Neuronal stem cell (in vitro differentiated cells): ENCODE measurements around the gene ETS1.

ENCODE experiments used
- DNase-seq: peaks from one replicate; pipeline ENCODE4 v3.0.0-alpha.2; 2013; ENCODE audit warnings: low spot score
- H2AFZ ChIP-seq: one replicate; pipeline ENCODE4 v1.6.1; 2013; ENCODE audit warnings: mild to moderate bottlenecking, low read length, inconsistent platforms
- H2AK5ac ChIP-seq: 2 replicates; pipeline ENCODE4 v1.6.1; 2013; ENCODE audit warnings: low read depth, mild to moderate bottlenecking, inconsistent platforms, low read length, moderate library complexity, mixed read lengths
- H2BK120ac ChIP-seq: 2 replicates; pipeline ENCODE4 v1.6.1; 2013; ENCODE audit warnings: low read depth, mild to moderate bottlenecking, inconsistent platforms, low read length, moderate library complexity, mixed read lengths
- H2BK12ac ChIP-seq: one replicate; pipeline ENCODE4 v1.6.1; 2013; ENCODE audit warnings: low read length, inconsistent platforms
- H2BK15ac ChIP-seq: 2 replicates; pipeline ENCODE4 v1.6.1; 2013; ENCODE audit warnings: mild to moderate bottlenecking, low read length, inconsistent platforms, mixed read lengths
- H2BK5ac ChIP-seq: one replicate; pipeline ENCODE4 v1.6.1; 2013; ENCODE audit warnings: inconsistent platforms, mild to moderate bottlenecking, low read length, moderate library complexity
- H3K14ac ChIP-seq: one replicate; pipeline ENCODE4 v1.6.1; 2013; ENCODE audit warnings: low read length, inconsistent platforms
- H3K18ac ChIP-seq: 2 replicates; pipeline ENCODE4 v1.6.1; 2013; ENCODE audit warnings: low read length, inconsistent platforms
- H3K23ac ChIP-seq: 2 replicates; pipeline ENCODE4 v1.6.1; 2013; ENCODE audit warnings: low read depth, mild to moderate bottlenecking, mixed read lengths, low read length, inconsistent platforms; ENCODE audit not compliant: poor library complexity
- H3K27ac ChIP-seq: replicated peaks from 3 replicates; pipeline ENCODE4 v1.5.1; 2013; ENCODE audit warnings: low read length, inconsistent platforms
- H3K27me3 ChIP-seq, 3 experiments: 2 replicates each; pipeline ENCODE4 v1.6.1; 2013; ENCODE audit warnings: low read length in 3 of 3, mild to moderate bottlenecking in 2 of 3, inconsistent platforms in 1 of 3, low read depth in 1 of 3, mixed read lengths in 1 of 3, moderate library complexity in 1 of 3; ENCODE audit not compliant: control insufficient read depth in 3 of 3, insufficient read depth in 3 of 3
- H3K36me3 ChIP-seq, 2 donors: replicated peaks in 1 of 2; 2 replicates each; pipeline ENCODE4 v1.6.1; 2013; ENCODE audit warnings: low read length in 2 of 2; ENCODE audit not compliant: control insufficient read depth in 2 of 2, insufficient read depth in 2 of 2
- H3K4ac ChIP-seq: 2 replicates; pipeline ENCODE4 v1.6.1; 2013; ENCODE audit warnings: inconsistent platforms, mild to moderate bottlenecking, low read length, moderate library complexity
- H3K4me1 ChIP-seq, 2 donors: 1 replicate in 1 of 2; 2 replicates in 1 of 2; pipeline ENCODE4 v1.6.1; 2013; ENCODE audit warnings: low read length in 2 of 2, low read depth in 1 of 2; ENCODE audit not compliant: control insufficient read depth in 2 of 2, insufficient read depth in 1 of 2
- H3K4me2 ChIP-seq: one replicate; pipeline ENCODE4 v1.6.1; 2013; ENCODE audit warnings: mild to moderate bottlenecking, low read length, inconsistent platforms; ENCODE audit not compliant: insufficient read depth, poor library complexity, severe bottlenecking
- H3K4me3 ChIP-seq, 2 donors: 2 replicates each; pipeline ENCODE4 v1.5.1; 2013; ENCODE audit warnings: low read length in 2 of 2, mild to moderate bottlenecking in 2 of 2, inconsistent platforms in 1 of 2, moderate library complexity in 1 of 2
- H3K79me1 ChIP-seq: one replicate; pipeline ENCODE4 v1.6.1; 2013; ENCODE audit warnings: low read depth, mild to moderate bottlenecking, inconsistent platforms, low read length, moderate library complexity
- H3K9ac ChIP-seq: one replicate; pipeline ENCODE4 v1.6.1; 2013; ENCODE audit warnings: mild to moderate bottlenecking, low read depth, low read length, inconsistent platforms; ENCODE audit not compliant: poor library complexity
- H3K9me3 ChIP-seq, 2 donors: replicated peaks in 1 of 2; 2 replicates each; pipeline versions ENCODE3 to v1.6.1; 2013; ENCODE audit warnings: low read length in 2 of 2, mild to moderate bottlenecking in 2 of 2, inconsistent platforms in 1 of 2, low read depth in 1 of 2, mixed read lengths in 1 of 2, moderate library complexity in 1 of 2; ENCODE audit not compliant: control insufficient read depth in 2 of 2, insufficient read depth in 1 of 2
- H4K8ac ChIP-seq: one replicate; pipeline ENCODE4 v1.6.1; 2013; ENCODE audit warnings: low read depth, mild to moderate bottlenecking, inconsistent platforms, low read length, moderate library complexity
- H4K91ac ChIP-seq: one replicate; pipeline ENCODE4 v1.6.1; 2013; ENCODE audit warnings: low read length, low read depth, mild to moderate bottlenecking, inconsistent platforms; ENCODE audit not compliant: poor library complexity
- WGBS, 2 donors: extraction: QIAGEN DNeasy Blood & Tissue Kit; methylation state at CpG; one replicate each; pipeline ENCODE4 v1.1.7; 2013; ENCODE audit warnings: missing lambda C conversion rate in 2 of 2, mixed read lengths in 1 of 2; ENCODE audit not compliant: insufficient read length in 2 of 2, insufficient replicate concordance in 1 of 2; ENCODE audit errors: extremely low coverage in 2 of 2; 5-methylcytosine and 5-hydroxymethylcytosine counted together

The ETS1 gene

GRCh38 chr11:128613300-128613995 lies 26.1 kb upstream of the ETS1 start:
- no peak overlapping the region for H2BK120ac ChIP-seq
- H3K4me3 ChIP-seq = peak overlapping the region in 1 of 2 donors; percentile 33
- no peak overlapping the region for H3K23ac ChIP-seq
- H3K4ac ChIP-seq = no peak overlapping the region
- peak overlapping the region; percentile 65 for H3K18ac ChIP-seq
- H3K14ac ChIP-seq = peak overlapping the region; percentile 40
- H3K27me3 ChIP-seq = no peaks in the 10 kb centered on the region
- no peak overlapping the region for H2BK5ac ChIP-seq
- H3K4me1 ChIP-seq = peaks cover 0 to 5% of the 10 kb centered on the region in 2 donors
- WGBS, 2 donors = no CpG with 5 or more reads among the region's 8 CpGs
- H3K79me1 ChIP-seq = no peaks in the 10 kb centered on the region
- peak overlapping the region; percentile 43 for H2BK12ac ChIP-seq
- H4K91ac ChIP-seq = no peak overlapping the region
- H4K8ac ChIP-seq = no peak overlapping the region
- no peak overlapping the region for H2AFZ ChIP-seq
- H3K36me3 ChIP-seq = no peaks in the 10 kb centered on the region
- peak overlapping the region; percentile 71 for H2BK15ac ChIP-seq
- DNase-seq = no peak
- H3K27ac ChIP-seq = no peak overlapping the region
- peak overlapping the region; percentile 21 for H2AK5ac ChIP-seq
- H3K9me3 ChIP-seq = no peaks in the 10 kb centered on the region
- no peak overlapping the region for H3K4me2 ChIP-seq
- H3K9ac ChIP-seq = no peak overlapping the region

- Histone ChIP-seq H3K18ac (peak overlapping the region; percentile 46), H2BK12ac (no peak overlapping the region), H3K4me2 (no peak overlapping the region), H4K91ac (no peak overlapping the region), H4K8ac (no peak overlapping the region), H2AK5ac (no peak overlapping the region), H3K4me1 (peaks cover 0 to 2% of the 10 kb centered on the region in 2 donors), H2AFZ (no peak overlapping the region), H3K23ac (no peak overlapping the region), H3K14ac (peak overlapping the region; percentile 5), H3K79me1 (no peaks in the 10 kb centered on the region), H3K4ac (no peak overlapping the region), H3K4me3 (no peak overlapping the region), H3K27ac (no peak overlapping the region), H2BK120ac (no peak overlapping the region), H3K36me3 (no peaks in the 10 kb centered on the region), H2BK5ac (no peak overlapping the region), H2BK15ac (no peak overlapping the region), H3K9me3 (no peaks in the 10 kb centered on the region), H3K9ac (no peak overlapping the region), H3K27me3 (no peaks in the 10 kb centered on the region)
- no CpG with 5 or more reads among the region's 18 CpGs for WGBS, 2 donors
- no peak for DNase-seq
Observed at GRCh38 chr11:128610721-128611617, 23.6 kb upstream of the ETS1 start.

- Histone ChIP-seq H3K36me3 (no peaks in the 10 kb centered on the region), H2BK5ac (no peak overlapping the region), H3K4me1 (peaks cover 1 to 4% of the 10 kb centered on the region in 2 donors), H3K9me3 (no peaks in the 10 kb centered on the region), H3K27me3 (no peaks in the 10 kb centered on the region), H2BK12ac (no peak overlapping the region), H3K4me3 (no peak overlapping the region), H2AK5ac (no peak overlapping the region), H3K14ac (no peak overlapping the region), H3K18ac (no peak overlapping the region), H3K4me2 (no peak overlapping the region), H2BK15ac (no peak overlapping the region), H3K4ac (no peak overlapping the region), H3K27ac (no peak overlapping the region), H4K91ac (no peak overlapping the region), H2AFZ (no peak overlapping the region), H2BK120ac (no peak overlapping the region), H3K9ac (no peak overlapping the region), H3K23ac (no peak overlapping the region), H3K79me1 (no peaks in the 10 kb centered on the region), H4K8ac (no peak overlapping the region)
- no peak for DNase-seq
- no CpG with 5 or more reads among the region's 6 CpGs for WGBS, 2 donors
Observed at GRCh38 chr11:128609785-128610184, 22.4 kb upstream of the ETS1 start.

GRCh38 chr11:128608746-128609407 lies 21.5 kb upstream of the ETS1 start:
- no peaks in the 10 kb centered on the region for H3K36me3 ChIP-seq
- H3K27me3 ChIP-seq = no peaks in the 10 kb centered on the region
- no peak overlapping the region for H3K4me2 ChIP-seq
- no peaks in the 10 kb centered on the region for H3K9me3 ChIP-seq
- no peak overlapping the region for H4K8ac ChIP-seq
- H3K4me1 ChIP-seq = peaks cover 4% of the 10 kb centered on the region in 2 donors
- H3K23ac ChIP-seq = no peak overlapping the region
- H3K4ac ChIP-seq = no peak overlapping the region
- H3K9ac ChIP-seq = no peak overlapping the region
- no peak overlapping the region for H2BK5ac ChIP-seq
- H3K27ac ChIP-seq = no peak overlapping the region
- H3K18ac ChIP-seq = no peak overlapping the region
- H2AK5ac ChIP-seq = no peak overlapping the region
- WGBS, 2 donors = no CpG with 5 or more reads among the region's 10 CpGs
- H2BK12ac ChIP-seq = no peak overlapping the region
- no peak overlapping the region for H3K4me3 ChIP-seq
- no peak overlapping the region for H2BK15ac ChIP-seq
- no peak overlapping the region for H2AFZ ChIP-seq
- no peak overlapping the region for H4K91ac ChIP-seq
- no peak overlapping the region for H2BK120ac ChIP-seq
- H3K14ac ChIP-seq = no peak overlapping the region
- H3K79me1 ChIP-seq = no peaks in the 10 kb centered on the region
- no peak for DNase-seq
